Kidney (tissue), 14 donors: ENCODE results near the gene ATP5F1A. TPM values are rescaled to one million over a fixed set of nuclear protein-coding genes. Genes with fewer than 3 reads are reported as not detected.

ENCODE experiments used
- DNase-seq, 5 donors: peaks; one replicate each; pipeline ENCODE4 v3.0.0-alpha.2; 2013 to 2020
- FAIRE-seq: peaks from 2 replicates; lab custom pipeline; 2012; peaks lifted over from hg19 to GRCh38; lab: Jason Lieb, UNC
- H3K27ac ChIP-seq, 2 donors: one replicate each; pipeline ENCODE4 v1.7.0; 2013; ENCODE audit warnings: low read depth in 2 of 2, low read length in 2 of 2, inconsistent platforms in 1 of 2
- H3K27me3 ChIP-seq: one replicate; pipeline ENCODE4 v1.7.1; 2013; ENCODE audit warnings: low read length, inconsistent platforms; ENCODE audit not compliant: control insufficient read depth, insufficient read depth
- H3K36me3 ChIP-seq, 3 donors: one replicate each; pipeline versions ENCODE4 v1.7.0 to v1.7.1; 2013; ENCODE audit warnings: low read length in 3 of 3, control low read depth in 1 of 3, inconsistent platforms in 1 of 3; ENCODE audit not compliant: insufficient read depth in 3 of 3, control insufficient read depth in 2 of 3
- H3K4me1 ChIP-seq, 3 donors: one replicate each; pipeline versions ENCODE4 v1.7.0 to v1.7.1; 2013; ENCODE audit warnings: low read length in 3 of 3, inconsistent platforms in 1 of 3, low read depth in 1 of 3; ENCODE audit not compliant: control insufficient read depth in 2 of 3, insufficient read depth in 2 of 3
- H3K4me3 ChIP-seq, 3 donors: one replicate each; pipeline versions ENCODE4 v1.7.0 to v1.8.1; 2013; ENCODE audit warnings: low read length in 3 of 3, control low read depth in 1 of 3, inconsistent platforms in 1 of 3
- H3K9ac ChIP-seq, 3 donors: one replicate each; pipeline versions ENCODE4 v1.7.0 to v1.7.1; 2013; ENCODE audit warnings: low read length in 3 of 3, control low read depth in 1 of 3, inconsistent platforms in 1 of 3
- H3K9me3 ChIP-seq, 3 donors: one replicate each; pipeline versions ENCODE4 v1.7.0 to v1.7.1; 2013; ENCODE audit warnings: low read length in 3 of 3, control low read depth in 1 of 3, inconsistent platforms in 1 of 3; ENCODE audit not compliant: control insufficient read depth in 2 of 3, insufficient read depth in 1 of 3
- CTCF ChIP-seq: IDR thresholded peaks from 3 replicates; pipeline ENCODE4 v1.5.1; 2012; ENCODE audit warnings: mild to moderate bottlenecking, moderate library complexity, borderline replicate concordance; ENCODE audit not compliant: insufficient read depth; ENCODE audit errors: extremely low read depth
- intact Hi-C: fragments of 100-400 bp; cut with DNase I; formaldehyde crosslinking; loops from one replicate; pipeline ENCODE4 v1.11.1; 2022
- polyA plus RNA-seq: library from polyadenylated mRNA; stranded (reverse); fragments of 350-450 nt; fragmentation: Illumina TruSeq; extraction: RNeasy Lipid Tissue Mini Kit (QIAGEN cat#74804); gene quantifications from one replicate; pipeline ENCODE4 v1.2.3, GENCODE V29; 2014; ENCODE audit warnings: low read depth, low replicate concordance; ENCODE audit not compliant: insufficient read depth
- total RNA-seq: library from RNA; stranded (reverse); fragmentation: NEBNext Ultra II Directional; extraction: Animal tissue kit (Norgen Biotek cat#: 25700); gene quantifications from one replicate; pipeline ENCODE4 v1.2.1, GENCODE V29; 2021
- donor health status: control.
- donor health status: control.
- donor health status: control.
- donor health status: control.
- donor health status: control.
- donor health status: DM: yes; HTN: yes; CAD: no.
- donor health status: Normal renal cell carcinoma (clear cell type).

The ATP5F1A gene
- total and polyA plus RNA-seq, 2 donors from 2014 or later, result 417 to 1,054 TPM

- DNase-seq, result no peak
These were observed 35.3 kb downstream of the ATP5F1A start for GRCh38 chr18:46062781-46063180.

GRCh38 chr18:46061796-46062195 lies 36.3 kb downstream of the ATP5F1A start:
- DNase-seq (no peak), FAIRE-seq (no peak)
- H3K4me1 ChIP-seq, result no peaks in the 10 kb centered on the region
- intact Hi-C loops, result no loop called here
- H3K9me3 ChIP-seq, result no peaks in the 10 kb centered on the region
- H3K36me3 ChIP-seq, result no peaks in the 10 kb centered on the region
- no peak overlapping the region for H3K27ac ChIP-seq
- TF ChIP-seq CTCF, result no peak
- H3K4me3 ChIP-seq, result no peak overlapping the region
- no peak overlapping the region for H3K9ac ChIP-seq
- H3K27me3 ChIP-seq, result no peaks in the 10 kb centered on the region

More at GRCh38 chr18:46062781-46063180, 35.3 kb downstream of the ATP5F1A start:
- no peak overlapping the region for H3K4me3 ChIP-seq
- H3K27ac ChIP-seq, result no peak overlapping the region
- no peaks in the 10 kb centered on the region for H3K9me3 ChIP-seq
- TF ChIP-seq CTCF, result no peak
- no peaks in the 10 kb centered on the region for H3K4me1 ChIP-seq
- no peak overlapping the region for H3K9ac ChIP-seq
- FAIRE-seq, result no peak
- intact Hi-C loops, result no loop called here
- H3K27me3 ChIP-seq, result no peaks in the 10 kb centered on the region
- no peaks in the 10 kb centered on the region for H3K36me3 ChIP-seq

GRCh38 chr18:46061387-46061786 lies 36.7 kb downstream of the ATP5F1A start:
- Histone ChIP-seq H3K9me3 (no peaks in the 10 kb centered on the region), H3K4me1 (no peaks in the 10 kb centered on the region), H3K36me3 (no peaks in the 10 kb centered on the region), H3K27ac (no peak overlapping the region), H3K9ac (no peak overlapping the region), H3K27me3 (no peaks in the 10 kb centered on the region), H3K4me3 (no peak overlapping the region)
- TF ChIP-seq CTCF, result no peak
- no peak for FAIRE-seq
- intact Hi-C loops, result no loop called here
- DNase-seq, result no peak

- no peak for FAIRE-seq
- no peaks in the 10 kb centered on the region for H3K9me3 ChIP-seq
- intact Hi-C loops, result no loop called here
These were observed 37.7 kb downstream of the ATP5F1A start for GRCh38 chr18:46060359-46060841.

More at GRCh38 chr18:46060359-46060841, 37.7 kb downstream of the ATP5F1A start:
- no peaks in the 10 kb centered on the region for H3K36me3 ChIP-seq
- H3K9ac ChIP-seq, result no peak overlapping the region
- H3K4me1 ChIP-seq, result no peaks in the 10 kb centered on the region
- no peak for DNase-seq
- no peak overlapping the region for H3K4me3 ChIP-seq
- no peak for TF ChIP-seq CTCF
- no peak overlapping the region for H3K27ac ChIP-seq
- no peaks in the 10 kb centered on the region for H3K27me3 ChIP-seq
